ENCODE data around the gene CAMK2G.

- TF ChIP-seq EZH2 (IDR thresholded peaks at IDR 0.05; ENCODE audit: insufficient read depth, poor library complexity, severe bottlenecking) (no peak), EZH2phosphoT487 (IDR thresholded peaks at IDR 0.05; ENCODE audit: insufficient read depth, low read depth) (no peak)
Measured at GRCh38 chr10:73900064-73900463, 25.7 kb upstream of the CAMK2G start.
